WTC11 (cell line): ENCODE data around the gene TRIM42. TPM values are rescaled to one million over a fixed set of nuclear protein-coding genes. Genes with fewer than 3 reads are reported as not detected.

ENCODE experiments used
- ATAC-seq: fragments of 200-7000 bp; cut with Tn5 transposase; 2 replicates; pipeline ENCODE4 v1.10.0; 2021; ENCODE audit warnings: mild to moderate bottlenecking, moderate library complexity
- CTCF ChIA-PET: fragments of 300-600 bp; sonication (Branson Sonifier 250); formaldehyde crosslinking; loops from one replicate; lab custom pipeline; 2021; ENCODE audit warnings: antibody characterized with exemption; lab: Charles Lee
- POLR2A ChIA-PET: fragments of 350-600 bp; sonication (Branson Sonifier 250); formaldehyde crosslinking; loops from one replicate; lab custom pipeline; 2021; ENCODE audit warnings: antibody characterized with exemption; lab: Charles Lee
- DNase-seq: peaks from one replicate; pipeline ENCODE4 v3.0.0; 2021; ENCODE audit warnings: low spot score
- H3K27ac Mint-ChIP-seq: 2 replicates; pipeline ENCODE4 v1.8.0; 2021; ENCODE audit warnings: mixed read lengths
- H3K27me3 Mint-ChIP-seq: 2 replicates; pipeline ENCODE4 v1.8.0; 2021; ENCODE audit warnings: low read depth, mild to moderate bottlenecking, moderate library complexity, mixed read lengths
- H3K36me3 Mint-ChIP-seq: 2 replicates; pipeline ENCODE4 v1.8.0; 2021; ENCODE audit warnings: mixed read lengths
- H3K4me1 Mint-ChIP-seq: 2 replicates; pipeline ENCODE4 v1.8.0; 2022; ENCODE audit warnings: mixed read lengths
- H3K4me3 Mint-ChIP-seq: 2 replicates; pipeline ENCODE4 v1.8.0; 2021; ENCODE audit warnings: mild to moderate bottlenecking, moderate library complexity, mixed read lengths
- H3K9me3 Mint-ChIP-seq: 2 replicates; pipeline ENCODE4 v1.8.0; 2021; ENCODE audit warnings: mixed read lengths
- CREM ChIP-seq: sonication (generic); formaldehyde crosslinking; IDR thresholded peaks from 2 replicates; pipeline ENCODE4 v1.8.1; 2022; ENCODE audit warnings: mild to moderate bottlenecking, missing genetic modification reagents, moderate library complexity
- IRF2 ChIP-seq: sonication (generic); formaldehyde crosslinking; IDR thresholded peaks from 2 replicates; pipeline ENCODE4 v1.8.0; 2022; ENCODE audit warnings: low read depth, missing genetic modification reagents, borderline replicate concordance
- MYBL2 ChIP-seq: sonication (generic); formaldehyde crosslinking; IDR thresholded peaks from 2 replicates; pipeline ENCODE4 v1.8.1; 2023; ENCODE audit warnings: mild to moderate bottlenecking, moderate library complexity, missing genetic modification reagents
- RELA ChIP-seq: sonication (generic); formaldehyde crosslinking; IDR thresholded peaks from 2 replicates; pipeline ENCODE4 v1.8.1; 2022; ENCODE audit warnings: missing genetic modification reagents, mild to moderate bottlenecking, borderline replicate concordance
- TEAD1 ChIP-seq: sonication (generic); formaldehyde crosslinking; IDR thresholded peaks from 2 replicates; pipeline ENCODE4 v1.8.0; 2022; ENCODE audit warnings: mild to moderate bottlenecking, missing genetic modification reagents
- ZNF219 ChIP-seq: sonication (generic); formaldehyde crosslinking; IDR thresholded peaks from 2 replicates; pipeline ENCODE4 v1.8.0; 2023; ENCODE audit warnings: missing genetic modification reagents, mild to moderate bottlenecking, borderline replicate concordance
- ZNF317 ChIP-seq: sonication (generic); formaldehyde crosslinking; IDR thresholded peaks from 2 replicates; pipeline ENCODE4 v1.8.1; 2023; ENCODE audit warnings: low read depth, mild to moderate bottlenecking, moderate library complexity, missing genetic modification reagents, borderline replicate concordance
- ZNF423 ChIP-seq: fragments of 250-450 bp; sonication (Bioruptor Pico); IDR thresholded peaks from 2 replicates; pipeline ENCODE4 v2.1.2; 2022; ENCODE audit warnings: mild to moderate bottlenecking, moderate library complexity
- ZNF671 ChIP-seq: fragments of 250-450 bp; sonication (Bioruptor Pico); IDR thresholded peaks from 2 replicates; pipeline ENCODE4 v1.8.0; 2021; ENCODE audit warnings: mild to moderate bottlenecking
- total RNA-seq: library from RNA; stranded (reverse); gene quantifications from 3 replicates; pipeline ENCODE4 v1.2.3, GENCODE V29; 2021
- TF ChIP-seq, protein P1 (sequence below): sonication (generic); formaldehyde crosslinking; IDR thresholded peaks from 2 replicates; pipeline ENCODE4 v1.8.0; 2022; ENCODE audit warnings: missing genetic modification reagents
- TF ChIP-seq, protein P2 (sequence below): fragments of 250-450 bp; sonication (Bioruptor Pico); IDR thresholded peaks from 2 replicates; pipeline ENCODE4 v2.1.2; 2022; ENCODE audit warnings: mild to moderate bottlenecking, moderate library complexity
- TF ChIP-seq, protein P3 (sequence below): sonication (generic); formaldehyde crosslinking; IDR thresholded peaks from 2 replicates; pipeline ENCODE4 v1.8.1; 2023; ENCODE audit warnings: mild to moderate bottlenecking, missing genetic modification reagents, borderline replicate concordance
- TF ChIP-seq, protein P4 (sequence below): sonication (generic); formaldehyde crosslinking; IDR thresholded peaks from 2 replicates; pipeline ENCODE4 v1.8.1; 2022; ENCODE audit warnings: low read depth, missing genetic modification reagents, borderline replicate concordance
- TF ChIP-seq, protein P5 (sequence below): sonication (generic); formaldehyde crosslinking; IDR thresholded peaks from 2 replicates; pipeline ENCODE4 v1.8.0; 2023; ENCODE audit warnings: missing genetic modification reagents, mild to moderate bottlenecking, borderline replicate concordance

Gene TRIM42
- total RNA-seq, 1 experiment from 2014 or later = not detected

DNA sequence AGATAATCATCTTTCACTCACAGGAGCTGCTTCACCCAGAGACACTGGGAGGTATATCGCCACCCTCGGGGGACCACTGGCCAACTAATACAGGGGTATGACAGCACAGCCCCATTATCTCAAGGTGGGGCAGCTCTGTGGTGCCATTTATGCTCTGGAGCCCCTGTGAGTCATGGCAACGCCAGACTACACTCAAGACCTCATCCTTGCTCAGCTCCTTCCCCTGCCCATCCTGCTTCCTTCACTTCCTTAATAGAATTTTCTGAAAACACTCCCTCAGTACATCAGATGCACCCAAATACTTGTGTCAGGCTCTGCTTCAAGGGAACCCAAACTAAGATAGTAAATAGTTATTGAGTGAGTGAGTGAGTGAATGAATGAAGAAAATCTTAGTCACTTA is 45.7 kb downstream of the TRIM42 start (continued):
- TF ChIP-seq, protein P1, sequence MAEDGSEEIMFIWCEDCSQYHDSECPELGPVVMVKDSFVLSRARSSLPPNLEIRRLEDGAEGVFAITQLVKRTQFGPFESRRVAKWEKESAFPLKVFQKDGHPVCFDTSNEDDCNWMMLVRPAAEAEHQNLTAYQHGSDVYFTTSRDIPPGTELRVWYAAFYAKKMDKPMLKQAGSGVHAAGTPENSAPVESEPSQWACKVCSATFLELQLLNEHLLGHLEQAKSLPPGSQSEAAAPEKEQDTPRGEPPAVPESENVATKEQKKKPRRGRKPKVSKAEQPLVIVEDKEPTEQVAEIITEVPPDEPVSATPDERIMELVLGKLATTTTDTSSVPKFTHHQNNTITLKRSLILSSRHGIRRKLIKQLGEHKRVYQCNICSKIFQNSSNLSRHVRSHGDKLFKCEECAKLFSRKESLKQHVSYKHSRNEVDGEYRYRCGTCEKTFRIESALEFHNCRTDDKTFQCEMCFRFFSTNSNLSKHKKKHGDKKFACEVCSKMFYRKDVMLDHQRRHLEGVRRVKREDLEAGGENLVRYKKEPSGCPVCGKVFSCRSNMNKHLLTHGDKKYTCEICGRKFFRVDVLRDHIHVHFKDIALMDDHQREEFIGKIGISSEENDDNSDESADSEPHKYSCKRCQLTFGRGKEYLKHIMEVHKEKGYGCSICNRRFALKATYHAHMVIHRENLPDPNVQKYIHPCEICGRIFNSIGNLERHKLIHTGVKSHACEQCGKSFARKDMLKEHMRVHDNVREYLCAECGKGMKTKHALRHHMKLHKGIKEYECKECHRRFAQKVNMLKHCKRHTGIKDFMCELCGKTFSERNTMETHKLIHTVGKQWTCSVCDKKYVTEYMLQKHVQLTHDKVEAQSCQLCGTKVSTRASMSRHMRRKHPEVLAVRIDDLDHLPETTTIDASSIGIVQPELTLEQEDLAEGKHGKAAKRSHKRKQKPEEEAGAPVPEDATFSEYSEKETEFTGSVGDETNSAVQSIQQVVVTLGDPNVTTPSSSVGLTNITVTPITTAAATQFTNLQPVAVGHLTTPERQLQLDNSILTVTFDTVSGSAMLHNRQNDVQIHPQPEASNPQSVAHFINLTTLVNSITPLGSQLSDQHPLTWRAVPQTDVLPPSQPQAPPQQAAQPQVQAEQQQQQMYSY (CRISPR knock-in tag) = no peak
- no peak for TF ChIP-seq MYBL2
- TF ChIP-seq, protein P2, sequence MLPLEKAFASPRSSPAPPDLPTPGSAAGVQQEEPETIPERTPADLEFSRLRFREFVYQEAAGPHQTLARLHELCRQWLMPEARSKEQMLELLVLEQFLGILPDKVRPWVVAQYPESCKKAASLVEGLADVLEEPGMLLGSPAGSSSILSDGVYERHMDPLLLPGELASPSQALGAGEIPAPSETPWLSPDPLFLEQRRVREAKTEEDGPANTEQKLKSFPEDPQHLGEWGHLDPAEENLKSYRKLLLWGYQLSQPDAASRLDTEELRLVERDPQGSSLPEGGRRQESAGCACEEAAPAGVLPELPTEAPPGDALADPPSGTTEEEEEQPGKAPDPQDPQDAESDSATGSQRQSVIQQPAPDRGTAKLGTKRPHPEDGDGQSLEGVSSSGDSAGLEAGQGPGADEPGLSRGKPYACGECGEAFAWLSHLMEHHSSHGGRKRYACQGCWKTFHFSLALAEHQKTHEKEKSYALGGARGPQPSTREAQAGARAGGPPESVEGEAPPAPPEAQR = no peak
- no peak for TF ChIP-seq ZNF671 (CRISPR knock-in tag)
- TF ChIP-seq, protein P3, sequence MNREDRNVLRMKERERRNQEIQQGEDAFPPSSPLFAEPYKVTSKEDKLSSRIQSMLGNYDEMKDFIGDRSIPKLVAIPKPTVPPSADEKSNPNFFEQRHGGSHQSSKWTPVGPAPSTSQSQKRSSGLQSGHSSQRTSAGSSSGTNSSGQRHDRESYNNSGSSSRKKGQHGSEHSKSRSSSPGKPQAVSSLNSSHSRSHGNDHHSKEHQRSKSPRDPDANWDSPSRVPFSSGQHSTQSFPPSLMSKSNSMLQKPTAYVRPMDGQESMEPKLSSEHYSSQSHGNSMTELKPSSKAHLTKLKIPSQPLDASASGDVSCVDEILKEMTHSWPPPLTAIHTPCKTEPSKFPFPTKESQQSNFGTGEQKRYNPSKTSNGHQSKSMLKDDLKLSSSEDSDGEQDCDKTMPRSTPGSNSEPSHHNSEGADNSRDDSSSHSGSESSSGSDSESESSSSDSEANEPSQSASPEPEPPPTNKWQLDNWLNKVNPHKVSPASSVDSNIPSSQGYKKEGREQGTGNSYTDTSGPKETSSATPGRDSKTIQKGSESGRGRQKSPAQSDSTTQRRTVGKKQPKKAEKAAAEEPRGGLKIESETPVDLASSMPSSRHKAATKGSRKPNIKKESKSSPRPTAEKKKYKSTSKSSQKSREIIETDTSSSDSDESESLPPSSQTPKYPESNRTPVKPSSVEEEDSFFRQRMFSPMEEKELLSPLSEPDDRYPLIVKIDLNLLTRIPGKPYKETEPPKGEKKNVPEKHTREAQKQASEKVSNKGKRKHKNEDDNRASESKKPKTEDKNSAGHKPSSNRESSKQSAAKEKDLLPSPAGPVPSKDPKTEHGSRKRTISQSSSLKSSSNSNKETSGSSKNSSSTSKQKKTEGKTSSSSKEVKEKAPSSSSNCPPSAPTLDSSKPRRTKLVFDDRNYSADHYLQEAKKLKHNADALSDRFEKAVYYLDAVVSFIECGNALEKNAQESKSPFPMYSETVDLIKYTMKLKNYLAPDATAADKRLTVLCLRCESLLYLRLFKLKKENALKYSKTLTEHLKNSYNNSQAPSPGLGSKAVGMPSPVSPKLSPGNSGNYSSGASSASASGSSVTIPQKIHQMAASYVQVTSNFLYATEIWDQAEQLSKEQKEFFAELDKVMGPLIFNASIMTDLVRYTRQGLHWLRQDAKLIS = no peak
- TF ChIP-seq TEAD1 (CRISPR knock-in tag) = no peak
- no peak for TF ChIP-seq RELA

DNA sequence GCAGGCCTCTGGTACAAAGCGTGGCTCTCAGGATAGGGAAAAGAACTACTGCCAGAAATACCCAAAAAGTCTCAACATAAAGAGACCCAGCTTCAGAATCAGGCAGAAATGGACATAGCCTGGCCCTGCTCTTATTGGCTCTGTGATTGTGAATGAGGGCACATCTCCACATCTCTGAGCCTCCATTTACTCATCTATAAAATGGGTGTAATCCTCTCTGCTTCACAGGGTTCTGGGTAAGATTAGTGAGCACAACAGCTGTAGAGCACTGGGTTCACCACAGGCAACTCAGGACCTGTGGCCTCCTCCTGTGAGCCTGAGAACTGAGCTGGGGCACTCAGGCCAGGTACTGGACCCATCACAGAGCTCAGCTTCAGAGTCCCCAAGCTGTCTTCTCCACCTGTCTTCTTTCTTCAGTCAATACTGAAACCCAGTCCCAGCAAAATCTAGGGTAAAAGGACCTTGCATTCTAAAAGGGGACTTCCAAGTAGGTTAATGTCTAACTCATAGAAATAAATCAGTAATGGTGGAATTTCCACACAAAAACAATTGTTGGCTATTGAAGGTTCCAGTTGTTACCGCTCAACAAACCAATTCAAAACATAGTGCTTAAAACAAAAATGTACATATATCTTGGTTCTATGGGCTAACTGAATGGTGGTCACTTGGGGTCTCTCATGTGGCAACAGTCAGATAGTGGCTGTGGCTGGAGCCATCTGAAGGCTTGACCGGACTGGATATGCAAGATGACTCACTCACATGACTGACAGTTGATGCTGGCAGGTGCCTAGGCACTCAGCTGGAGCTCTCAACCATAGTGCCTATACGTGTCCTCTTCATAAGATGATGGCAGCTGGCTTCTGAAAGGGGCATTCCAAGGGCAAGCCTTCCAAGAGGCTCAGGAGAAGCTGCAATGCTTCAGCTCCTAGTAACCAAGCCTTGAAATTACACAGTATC is 47.3 kb downstream of the TRIM42 start:
- H3K27ac Mint-ChIP-seq = no peak overlapping the region
- TF ChIP-seq ZNF219 (CRISPR knock-in tag) (no peak), IRF2 (no peak), ZNF423 (CRISPR knock-in tag) (no peak), CREM (CRISPR knock-in tag) (no peak)
- ATAC-seq (no peak), DNase-seq (no peak)
- H3K27me3 Mint-ChIP-seq = no peaks in the 10 kb centered on the region; the same call in 1 of the 2 replicates
- H3K4me3 Mint-ChIP-seq = no peak overlapping the region
- H3K9me3 Mint-ChIP-seq = peaks cover 12% of the 10 kb centered on the region
- peaks cover 33% of the 10 kb centered on the region for H3K4me1 Mint-ChIP-seq
- ChIA-PET CTCF (no interaction called here), POLR2A (no interaction called here)
- H3K36me3 Mint-ChIP-seq = no peaks in the 10 kb centered on the region

DNA sequence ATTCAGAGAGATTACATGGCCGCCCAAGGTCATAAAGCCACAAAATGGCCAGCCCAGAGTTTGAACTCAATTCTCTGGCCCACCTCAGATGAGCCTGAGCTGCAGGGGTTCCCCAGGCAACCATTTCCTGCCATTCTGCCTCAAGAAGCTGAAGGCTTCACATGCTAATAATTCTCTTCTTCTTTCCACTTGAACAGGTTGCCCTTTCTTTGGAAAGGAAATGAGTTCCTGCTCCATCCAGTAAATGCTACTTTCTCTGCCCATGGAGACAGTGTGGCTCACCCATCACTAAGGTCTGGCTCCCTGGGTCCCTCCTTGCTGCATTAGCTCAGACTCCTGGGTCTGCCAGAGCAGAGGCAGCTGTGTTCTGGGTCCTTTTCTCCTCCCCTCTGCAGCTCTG is 48.2 kb downstream of the TRIM42 start:
- no peaks in the 10 kb centered on the region for H3K36me3 Mint-ChIP-seq
- H3K4me1 Mint-ChIP-seq = peaks cover 33% of the 10 kb centered on the region
- H3K9me3 Mint-ChIP-seq = peaks cover 12% of the 10 kb centered on the region
- POLR2A ChIA-PET = no interaction called here
- no peak for DNase-seq
- no peaks in the 10 kb centered on the region; the same call in 1 of the 2 replicates for H3K27me3 Mint-ChIP-seq
- no peak overlapping the region for H3K27ac Mint-ChIP-seq
- CTCF ChIA-PET = no interaction called here
- no peak; the same call in 1 of the 2 replicates for ATAC-seq
- H3K4me3 Mint-ChIP-seq = no peak overlapping the region
- TF ChIP-seq, protein P4, sequence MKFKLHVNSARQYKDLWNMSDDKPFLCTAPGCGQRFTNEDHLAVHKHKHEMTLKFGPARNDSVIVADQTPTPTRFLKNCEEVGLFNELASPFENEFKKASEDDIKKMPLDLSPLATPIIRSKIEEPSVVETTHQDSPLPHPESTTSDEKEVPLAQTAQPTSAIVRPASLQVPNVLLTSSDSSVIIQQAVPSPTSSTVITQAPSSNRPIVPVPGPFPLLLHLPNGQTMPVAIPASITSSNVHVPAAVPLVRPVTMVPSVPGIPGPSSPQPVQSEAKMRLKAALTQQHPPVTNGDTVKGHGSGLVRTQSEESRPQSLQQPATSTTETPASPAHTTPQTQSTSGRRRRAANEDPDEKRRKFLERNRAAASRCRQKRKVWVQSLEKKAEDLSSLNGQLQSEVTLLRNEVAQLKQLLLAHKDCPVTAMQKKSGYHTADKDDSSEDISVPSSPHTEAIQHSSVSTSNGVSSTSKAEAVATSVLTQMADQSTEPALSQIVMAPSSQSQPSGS = no peak
- TF ChIP-seq, protein P5, sequence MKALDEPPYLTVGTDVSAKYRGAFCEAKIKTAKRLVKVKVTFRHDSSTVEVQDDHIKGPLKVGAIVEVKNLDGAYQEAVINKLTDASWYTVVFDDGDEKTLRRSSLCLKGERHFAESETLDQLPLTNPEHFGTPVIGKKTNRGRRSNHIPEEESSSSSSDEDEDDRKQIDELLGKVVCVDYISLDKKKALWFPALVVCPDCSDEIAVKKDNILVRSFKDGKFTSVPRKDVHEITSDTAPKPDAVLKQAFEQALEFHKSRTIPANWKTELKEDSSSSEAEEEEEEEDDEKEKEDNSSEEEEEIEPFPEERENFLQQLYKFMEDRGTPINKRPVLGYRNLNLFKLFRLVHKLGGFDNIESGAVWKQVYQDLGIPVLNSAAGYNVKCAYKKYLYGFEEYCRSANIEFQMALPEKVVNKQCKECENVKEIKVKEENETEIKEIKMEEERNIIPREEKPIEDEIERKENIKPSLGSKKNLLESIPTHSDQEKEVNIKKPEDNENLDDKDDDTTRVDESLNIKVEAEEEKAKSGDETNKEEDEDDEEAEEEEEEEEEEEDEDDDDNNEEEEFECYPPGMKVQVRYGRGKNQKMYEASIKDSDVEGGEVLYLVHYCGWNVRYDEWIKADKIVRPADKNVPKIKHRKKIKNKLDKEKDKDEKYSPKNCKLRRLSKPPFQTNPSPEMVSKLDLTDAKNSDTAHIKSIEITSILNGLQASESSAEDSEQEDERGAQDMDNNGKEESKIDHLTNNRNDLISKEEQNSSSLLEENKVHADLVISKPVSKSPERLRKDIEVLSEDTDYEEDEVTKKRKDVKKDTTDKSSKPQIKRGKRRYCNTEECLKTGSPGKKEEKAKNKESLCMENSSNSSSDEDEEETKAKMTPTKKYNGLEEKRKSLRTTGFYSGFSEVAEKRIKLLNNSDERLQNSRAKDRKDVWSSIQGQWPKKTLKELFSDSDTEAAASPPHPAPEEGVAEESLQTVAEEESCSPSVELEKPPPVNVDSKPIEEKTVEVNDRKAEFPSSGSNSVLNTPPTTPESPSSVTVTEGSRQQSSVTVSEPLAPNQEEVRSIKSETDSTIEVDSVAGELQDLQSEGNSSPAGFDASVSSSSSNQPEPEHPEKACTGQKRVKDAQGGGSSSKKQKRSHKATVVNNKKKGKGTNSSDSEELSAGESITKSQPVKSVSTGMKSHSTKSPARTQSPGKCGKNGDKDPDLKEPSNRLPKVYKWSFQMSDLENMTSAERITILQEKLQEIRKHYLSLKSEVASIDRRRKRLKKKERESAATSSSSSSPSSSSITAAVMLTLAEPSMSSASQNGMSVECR (CRISPR knock-in tag) = no peak
- no peak for TF ChIP-seq ZNF317 (CRISPR knock-in tag)
